Testis (tissue), 3 donors: ENCODE data around the gene HEYL. TPM values are rescaled to one million over a fixed set of nuclear protein-coding genes. Genes with fewer than 3 reads are reported as not detected.
A peak's percentile ranks its signal among the peaks of the same experiment; 100 is the strongest.

ENCODE experiments used
- DNase-seq: peaks from one replicate; pipeline ENCODE4 v3.0.0-alpha.2; 2019
- H3K27ac ChIP-seq, 2 donors: fragments of 200-600 bp; sonication (generic); one replicate each; pipeline ENCODE4 v1.5.1; 2019
- H3K27me3 ChIP-seq: fragments of 200-600 bp; sonication (generic); one replicate; pipeline ENCODE4 v1.5.1; 2019
- H3K36me3 ChIP-seq: fragments of 200-600 bp; sonication (generic); one replicate; pipeline ENCODE4 v1.5.1; 2017; ENCODE audit warnings: low read depth; ENCODE audit errors: missing control alignments
- H3K4me1 ChIP-seq: fragments of 200-600 bp; sonication (generic); one replicate; pipeline ENCODE4 v1.5.1; 2019
- H3K4me3 ChIP-seq, 2 donors: fragments of 200-600 bp; sonication (generic); one replicate each; pipeline ENCODE4 v1.5.1; 2017 to 2019
- H3K9me3 ChIP-seq: fragments of 200-600 bp; sonication (generic); one replicate; pipeline ENCODE4 v1.5.1; 2017
- CTCF ChIP-seq, 3 experiments: fragments of 450-650 bp in 2 of 3; fragments of 200-600 bp in 1 of 3; sonication (generic) in 1 of 3; IDR thresholded peaks; one replicate each; pipeline ENCODE4 v1.5.1; 2016 to 2019; ENCODE audit warnings: antibody characterized with exemption in 3 of 3, mild to moderate bottlenecking in 2 of 3, moderate library complexity in 1 of 3
- POLR2A ChIP-seq: fragments of 450-650 bp; IDR thresholded peaks from one replicate; pipeline ENCODE4 v1.6.1; 2017; ENCODE audit warnings: antibody characterized with exemption, mild to moderate bottlenecking, moderate library complexity
- WGBS, 2 donors: methylation state at CpG; one replicate each; pipeline ENCODE4 v1.1.5; 2018; 5-methylcytosine and 5-hydroxymethylcytosine counted together
- intact Hi-C: fragments of 100-400 bp; cut with DNase I; formaldehyde crosslinking; loops from one replicate; pipeline ENCODE4 v1.15.1; 2023; ENCODE audit warnings: low total_unique reads
- polyA plus RNA-seq: library from polyadenylated mRNA; stranded (reverse); fragments of 350-450 nt; fragmentation: Illumina TruSeq; extraction: RNeasy Lipid Tissue Mini Kit (QIAGEN cat#74804); gene quantifications from one replicate; pipeline ENCODE4 v1.2.3, GENCODE V29; 2014; ENCODE audit warnings: low read depth, low replicate concordance; ENCODE audit not compliant: insufficient read depth
- total RNA-seq, 2 donors: library from RNA; depleted of rRNA; stranded (reverse); fragments of >200 nt; gene quantifications; one replicate each; pipeline ENCODE4 v1.2.3, GENCODE V29; 2016

Gene HEYL
- total and polyA plus RNA-seq, 3 donors from 2014 or later, result 44.7 to 55.5 (median 52.8) TPM

GRCh38 chr1:39662861-39663260, 23.4 kb upstream of the HEYL start:
- 74 to 100% methylated on average over 1 of the region's 1 CpG for WGBS, 2 donors
- no peaks in the 10 kb centered on the region for H3K4me1 ChIP-seq
- intact Hi-C loops, result no loop called here
- H3K27ac ChIP-seq, result no peak overlapping the region
- no peak for DNase-seq
- no peak overlapping the region for H3K4me3 ChIP-seq
- TF ChIP-seq CTCF (IDR thresholded peaks at IDR 0.05), result no peak
- TF ChIP-seq POLR2A, result no peak
- no peaks in the 10 kb centered on the region for H3K9me3 ChIP-seq
- H3K36me3 ChIP-seq, result no peaks in the 10 kb centered on the region
- H3K27me3 ChIP-seq, result no peaks in the 10 kb centered on the region

DNA sequence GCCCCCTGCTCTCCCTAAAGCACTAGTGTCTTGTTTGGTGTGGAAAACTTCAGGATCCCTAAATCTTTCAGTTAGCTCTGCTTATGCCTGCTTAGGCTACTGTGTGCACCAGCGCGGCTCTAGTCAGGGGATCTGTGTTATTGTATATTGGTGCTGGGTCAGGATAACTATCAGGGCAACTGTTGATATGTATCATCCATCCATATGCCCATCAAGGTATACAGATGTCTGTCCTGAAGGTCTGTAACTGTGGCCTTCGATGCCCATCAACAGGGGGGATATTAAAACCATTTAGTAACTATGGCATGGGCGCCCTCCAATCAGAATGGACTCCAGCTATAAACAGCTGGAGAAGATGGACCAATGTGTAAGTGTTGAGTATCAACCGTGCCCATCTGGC, 20.1 kb upstream of the HEYL start:
- H3K27ac ChIP-seq, result no peak overlapping the region
- TF ChIP-seq CTCF (IDR thresholded peaks at IDR 0.05), result no peak
- no peak for TF ChIP-seq POLR2A
- intact Hi-C loops, result no loop called here
- no peaks in the 10 kb centered on the region for H3K36me3 ChIP-seq
- no peak for DNase-seq
- no peaks in the 10 kb centered on the region for H3K27me3 ChIP-seq
- H3K4me3 ChIP-seq, result no peak overlapping the region
- 88 to 91% methylated on average over 5 of the region's 5 CpGs for WGBS, 2 donors
- peaks cover 4% of the 10 kb centered on the region for H3K4me1 ChIP-seq
- H3K9me3 ChIP-seq, result no peaks in the 10 kb centered on the region

- H3K4me3 ChIP-seq, result no peak overlapping the region
- TF ChIP-seq CTCF (IDR thresholded peaks at IDR 0.05), result no peak
- TF ChIP-seq POLR2A, result no peak
- intact Hi-C loops, result no loop called here
- no peaks in the 10 kb centered on the region for H3K9me3 ChIP-seq
- 85% methylated on average over 11 to 12 of the region's 12 CpGs for WGBS, 2 donors
- H3K4me1 ChIP-seq, result peaks cover 5% of the 10 kb centered on the region
- no peaks in the 10 kb centered on the region for H3K36me3 ChIP-seq
- H3K27me3 ChIP-seq, result no peaks in the 10 kb centered on the region
- DNase-seq, result no peak
- no peak overlapping the region for H3K27ac ChIP-seq
These were observed 19.7 kb upstream of the HEYL start for GRCh38 chr1:39659110-39659509.

DNA sequence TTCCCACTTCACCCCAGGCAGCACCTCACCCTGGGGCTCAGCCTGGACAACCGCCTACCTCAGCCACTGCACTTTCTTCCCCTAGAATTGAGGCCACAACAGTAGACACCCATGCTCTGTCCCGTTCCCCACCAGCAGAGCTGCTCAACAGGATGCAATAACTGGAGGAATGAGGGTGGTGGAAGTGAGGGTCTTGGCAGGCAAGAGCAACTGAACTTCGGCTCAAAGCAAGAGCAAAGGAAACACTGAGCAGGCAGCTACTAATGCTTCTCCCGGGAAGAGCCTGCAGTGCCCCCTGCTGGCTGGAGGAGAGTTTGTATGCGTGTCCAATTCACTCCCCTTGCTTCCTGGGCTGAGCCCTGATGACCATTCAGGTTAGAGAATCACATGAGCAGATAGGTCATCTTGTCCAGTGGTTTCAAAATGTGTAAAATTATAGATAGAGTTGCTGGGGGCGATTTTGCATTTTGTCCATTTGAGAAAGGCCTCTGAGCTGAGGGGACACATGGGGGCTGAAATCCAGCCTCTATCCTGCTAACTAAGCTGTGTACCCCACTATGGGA, 18.6 kb upstream of the HEYL start:
- H3K36me3 ChIP-seq, result no peaks in the 10 kb centered on the region
- TF ChIP-seq POLR2A, result no peak
- peak; percentile 52 to 79 (median 53) for TF ChIP-seq CTCF (IDR thresholded peaks at IDR 0.05)
- no peaks in the 10 kb centered on the region for H3K9me3 ChIP-seq
- peaks cover 10% of the 10 kb centered on the region for H3K4me1 ChIP-seq
- peak; percentile 84 for DNase-seq
- no peaks in the 10 kb centered on the region for H3K27me3 ChIP-seq
- WGBS, 2 donors, result 45 to 47% methylated on average over 6 of the region's 6 CpGs
- no peak overlapping the region for H3K27ac ChIP-seq
- H3K4me3 ChIP-seq, result no peak overlapping the region
- intact Hi-C loops, result no loop called here

DNA sequence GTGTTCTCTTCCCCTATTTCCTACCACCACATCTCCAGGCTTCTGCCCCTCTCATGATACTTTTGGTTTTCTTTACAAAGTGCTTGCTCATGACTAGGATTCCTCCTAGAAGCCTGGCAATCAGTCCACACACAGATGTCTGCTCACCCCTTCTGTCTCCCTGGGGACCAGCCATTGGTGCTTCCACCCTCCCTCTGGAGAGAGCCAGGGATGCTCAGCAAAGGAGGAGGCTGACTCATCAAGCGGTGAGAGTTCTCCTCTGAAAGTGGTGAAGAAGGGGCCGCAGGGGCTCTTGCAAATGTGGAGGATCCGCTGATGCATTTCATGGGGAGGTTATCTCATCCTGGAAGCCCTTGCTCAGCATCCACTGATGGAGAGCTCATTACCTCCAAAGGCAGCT, 18.0 kb upstream of the HEYL start:
- intact Hi-C loops, result no loop called here

More for the DNA sequence above, 18.0 kb upstream of the HEYL start:
- no peak for TF ChIP-seq POLR2A
- no peak for TF ChIP-seq CTCF (IDR thresholded peaks at IDR 0.05)
- 80 to 97% methylated on average over 1 to 3 of the region's 3 CpGs for WGBS, 2 donors
- H3K4me1 ChIP-seq, result peaks cover 16% of the 10 kb centered on the region
- no peaks in the 10 kb centered on the region for H3K9me3 ChIP-seq
- H3K36me3 ChIP-seq, result no peaks in the 10 kb centered on the region
- H3K27ac ChIP-seq, result no peak overlapping the region
- no peaks in the 10 kb centered on the region for H3K27me3 ChIP-seq
- no peak overlapping the region for H3K4me3 ChIP-seq
- DNase-seq, result no peak
